ENCODE measurements around the gene CETP. TPM values are rescaled to one million over a fixed set of nuclear protein-coding genes. Genes with fewer than 3 reads are reported as not detected.
A peak's percentile ranks its signal among the peaks of the same experiment; 100 is the strongest.

CETP gene
- total and polyA plus RNA-seq, 2 of the 13 experiments (the other 11 are each of a cell fraction or from before 2014, with no cell fraction given), result 0.31 to 9.8 TPM

GRCh38 chr16:57007530-57007929, 45.8 kb downstream of the CETP start:
- ChIA-PET POLR2A (interaction anchor here (0.8 kb wide), 1 partner anchor 18 kb away, joined by 3 read pairs; the partner anchor contains the start of gene NLRC5), CTCF (ENCODE audit: low intra/inter-chr PET ratio, low total read pairs) (no interaction called here)
- Histone ChIP-seq H2AFZ (ENCODE audit: low read length) (no peak overlapping the region), H3K4me2 (ENCODE audit: low read depth, low read length) (no peak overlapping the region), H3K4me3 (replicated peaks in 1 of 3; ENCODE audit: insufficient read depth in 1 of 3, low read depth in 2 of 3, low read length in 3 of 3) (no peak overlapping the region), H3K9me3 (ENCODE audit: low read length) (no peaks in the 10 kb centered on the region), H3K9ac (ENCODE audit: insufficient read depth, low read depth, low read length) (no peak overlapping the region), H4K20me1 (ENCODE audit: insufficient read depth, low read length) (no peaks in the 10 kb centered on the region), H3K4me1 (ENCODE audit: insufficient read depth, low read length) (peaks cover 35% of the 10 kb centered on the region), H3K36me3 (replicated peaks in 1 of 2; ENCODE audit: control insufficient read depth in 1 of 2, insufficient read depth in 2 of 2, low read length in 2 of 2) (no peaks in the 10 kb centered on the region), H3K27me3 (ENCODE audit: control insufficient read depth in 1 of 2, insufficient read depth in 2 of 2, low read length in 2 of 2) (no peaks in the 10 kb centered on the region), H3K79me2 (ENCODE audit: insufficient read depth, low read length) (no peaks in the 10 kb centered on the region), H3K27ac (ENCODE audit: extremely low read length, insufficient read depth, low read length) (no peak overlapping the region)
- FAIRE-seq, result no peak
- TF ChIP-seq KDM1A (CRISPR knock-in tag; IDR thresholded peaks at IDR 0.05) (no peak), ATF7 (IDR thresholded peaks at IDR 0.05) (0 out of 2 replicates have a peak, but pooled peaks have one; percentile 4), ATF7 (CRISPR knock-in tag; IDR thresholded peaks at IDR 0.05) (no peak)
- 46% methylated on average over 3 of the region's 3 CpGs for WGBS (ENCODE audit: low lambda C conversion rate)
- intact Hi-C loops (cut with micrococcal nuclease; ENCODE audit: unreplicated experiment), result no loop called here
- no peak for DNase-seq (ENCODE audit: low spot score)
- in situ Hi-C loops (cut with HindIII; ENCODE audit: extremely low pct_ligation_motif_present, low pct_unique_long_range_greater_than_20kb), result no loop called here
- BruUV-seq (replicated peaks), result no TSS peak
- no peak for ATAC-seq

- Histone ChIP-seq H3K4me2 (ENCODE audit: low read depth, low read length) (no peak overlapping the region), H3K27me3 (ENCODE audit: control insufficient read depth in 1 of 2, insufficient read depth in 2 of 2, low read length in 2 of 2) (no peaks in the 10 kb centered on the region), H4K20me1 (ENCODE audit: insufficient read depth, low read length) (no peaks in the 10 kb centered on the region), H3K79me2 (ENCODE audit: insufficient read depth, low read length) (no peaks in the 10 kb centered on the region), H3K9me3 (ENCODE audit: low read length) (no peaks in the 10 kb centered on the region), H3K9ac (ENCODE audit: insufficient read depth, low read depth, low read length) (no peak overlapping the region), H3K4me3 (replicated peaks in 1 of 3; ENCODE audit: insufficient read depth in 1 of 3, low read depth in 2 of 3, low read length in 3 of 3) (no peak overlapping the region), H3K36me3 (replicated peaks in 1 of 2; ENCODE audit: control insufficient read depth in 1 of 2, insufficient read depth in 2 of 2, low read length in 2 of 2) (no peaks in the 10 kb centered on the region), H3K27ac (ENCODE audit: extremely low read length, insufficient read depth, low read length) (no peak overlapping the region), H3K4me1 (ENCODE audit: insufficient read depth, low read length) (peaks cover 32% of the 10 kb centered on the region), H2AFZ (ENCODE audit: low read length) (no peak overlapping the region)
- TF ChIP-seq ATF5 (CRISPR knock-in tag; IDR thresholded peaks at IDR 0.05; ENCODE audit: low read depth) (no peak), SALL1 (CRISPR knock-in tag; IDR thresholded peaks at IDR 0.05) (no peak), MEIS2 (CRISPR knock-in tag; IDR thresholded peaks at IDR 0.05) (no peak), ZNF883 (CRISPR knock-in tag; IDR thresholded peaks at IDR 0.05; ENCODE audit: not compliant biosample characterization) (no peak), ZNF557 (CRISPR knock-in tag; IDR thresholded peaks at IDR 0.05) (no peak), ZNF280D (CRISPR knock-in tag; IDR thresholded peaks at IDR 0.05) (no peak), PHF20 (CRISPR knock-in tag; IDR thresholded peaks at IDR 0.05) (no peak), JUNB (CRISPR knock-in tag; IDR thresholded peaks at IDR 0.05; ENCODE audit: borderline replicate concordance) (no peak), BHLHE40 (IDR thresholded peaks at IDR 0.05; ENCODE audit: low read length) (no peak), MBD4 (IDR thresholded peaks at IDR 0.05; ENCODE audit: borderline replicate concordance, low read length) (no peak)
- ChIA-PET POLR2A (no interaction called here), CTCF (ENCODE audit: low intra/inter-chr PET ratio, low total read pairs) (no interaction called here)
- in situ Hi-C loops (cut with HindIII; ENCODE audit: extremely low pct_ligation_motif_present, low pct_unique_long_range_greater_than_20kb) (no loop called here), intact Hi-C loops (cut with micrococcal nuclease; ENCODE audit: unreplicated experiment) (no loop called here)
- WGBS (ENCODE audit: low lambda C conversion rate), result 33% methylated on average over 1 of the region's 1 CpG
- DNase-seq (ENCODE audit: low spot score), result no peak
- no peak for FAIRE-seq
- ATAC-seq, result no peak
- no TSS peak for BruUV-seq (replicated peaks)
Measured at GRCh38 chr16:57008440-57008839, 46.7 kb downstream of the CETP start.
